Panc1 (cell line): ENCODE data around the gene BEGAIN.

ENCODE experiments used
- POLR2AphosphoS5 ChIP-seq: IDR thresholded peaks from 2 replicates; pipeline ENCODE4 v1.6.1; 2012; ENCODE audit warnings: mild to moderate bottlenecking, low read depth, low read length, moderate library complexity
- TF ChIP-seq, protein P1 (sequence below): fragments of 450-650 bp; IDR thresholded peaks from 2 replicates; pipeline ENCODE4 v1.5.1; 2017; ENCODE audit warnings: mild to moderate bottlenecking
- TF ChIP-seq, protein P2 (sequence below), 2 experiments: IDR thresholded peaks; 2 replicates each; pipeline ENCODE4 v1.6.1; 2011 to 2012; ENCODE audit warnings: low read depth in 2 of 2, control low read depth in 1 of 2, low read length in 1 of 2, mild to moderate bottlenecking in 1 of 2, moderate library complexity in 1 of 2; ENCODE audit not compliant: insufficient read depth in 1 of 2

DNA sequence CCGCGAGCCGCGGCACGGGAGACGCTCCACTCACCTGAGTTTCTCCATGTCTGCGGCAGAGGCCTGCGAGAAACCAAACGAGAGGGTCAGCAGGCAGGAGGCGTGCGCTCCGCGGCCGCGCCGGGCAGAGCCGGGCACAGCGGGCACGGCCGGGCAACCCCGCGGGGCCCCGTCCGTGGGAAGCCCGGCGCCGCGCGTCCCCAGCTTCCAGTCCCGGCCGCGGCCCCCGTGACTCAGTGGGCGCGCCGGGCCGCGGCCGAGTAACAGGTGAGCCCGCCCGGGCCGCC, 19.4 kb downstream of the BEGAIN start:
- TF ChIP-seq, protein P1, sequence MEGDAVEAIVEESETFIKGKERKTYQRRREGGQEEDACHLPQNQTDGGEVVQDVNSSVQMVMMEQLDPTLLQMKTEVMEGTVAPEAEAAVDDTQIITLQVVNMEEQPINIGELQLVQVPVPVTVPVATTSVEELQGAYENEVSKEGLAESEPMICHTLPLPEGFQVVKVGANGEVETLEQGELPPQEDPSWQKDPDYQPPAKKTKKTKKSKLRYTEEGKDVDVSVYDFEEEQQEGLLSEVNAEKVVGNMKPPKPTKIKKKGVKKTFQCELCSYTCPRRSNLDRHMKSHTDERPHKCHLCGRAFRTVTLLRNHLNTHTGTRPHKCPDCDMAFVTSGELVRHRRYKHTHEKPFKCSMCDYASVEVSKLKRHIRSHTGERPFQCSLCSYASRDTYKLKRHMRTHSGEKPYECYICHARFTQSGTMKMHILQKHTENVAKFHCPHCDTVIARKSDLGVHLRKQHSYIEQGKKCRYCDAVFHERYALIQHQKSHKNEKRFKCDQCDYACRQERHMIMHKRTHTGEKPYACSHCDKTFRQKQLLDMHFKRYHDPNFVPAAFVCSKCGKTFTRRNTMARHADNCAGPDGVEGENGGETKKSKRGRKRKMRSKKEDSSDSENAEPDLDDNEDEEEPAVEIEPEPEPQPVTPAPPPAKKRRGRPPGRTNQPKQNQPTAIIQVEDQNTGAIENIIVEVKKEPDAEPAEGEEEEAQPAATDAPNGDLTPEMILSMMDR = no peak
- TF ChIP-seq, protein P2, sequence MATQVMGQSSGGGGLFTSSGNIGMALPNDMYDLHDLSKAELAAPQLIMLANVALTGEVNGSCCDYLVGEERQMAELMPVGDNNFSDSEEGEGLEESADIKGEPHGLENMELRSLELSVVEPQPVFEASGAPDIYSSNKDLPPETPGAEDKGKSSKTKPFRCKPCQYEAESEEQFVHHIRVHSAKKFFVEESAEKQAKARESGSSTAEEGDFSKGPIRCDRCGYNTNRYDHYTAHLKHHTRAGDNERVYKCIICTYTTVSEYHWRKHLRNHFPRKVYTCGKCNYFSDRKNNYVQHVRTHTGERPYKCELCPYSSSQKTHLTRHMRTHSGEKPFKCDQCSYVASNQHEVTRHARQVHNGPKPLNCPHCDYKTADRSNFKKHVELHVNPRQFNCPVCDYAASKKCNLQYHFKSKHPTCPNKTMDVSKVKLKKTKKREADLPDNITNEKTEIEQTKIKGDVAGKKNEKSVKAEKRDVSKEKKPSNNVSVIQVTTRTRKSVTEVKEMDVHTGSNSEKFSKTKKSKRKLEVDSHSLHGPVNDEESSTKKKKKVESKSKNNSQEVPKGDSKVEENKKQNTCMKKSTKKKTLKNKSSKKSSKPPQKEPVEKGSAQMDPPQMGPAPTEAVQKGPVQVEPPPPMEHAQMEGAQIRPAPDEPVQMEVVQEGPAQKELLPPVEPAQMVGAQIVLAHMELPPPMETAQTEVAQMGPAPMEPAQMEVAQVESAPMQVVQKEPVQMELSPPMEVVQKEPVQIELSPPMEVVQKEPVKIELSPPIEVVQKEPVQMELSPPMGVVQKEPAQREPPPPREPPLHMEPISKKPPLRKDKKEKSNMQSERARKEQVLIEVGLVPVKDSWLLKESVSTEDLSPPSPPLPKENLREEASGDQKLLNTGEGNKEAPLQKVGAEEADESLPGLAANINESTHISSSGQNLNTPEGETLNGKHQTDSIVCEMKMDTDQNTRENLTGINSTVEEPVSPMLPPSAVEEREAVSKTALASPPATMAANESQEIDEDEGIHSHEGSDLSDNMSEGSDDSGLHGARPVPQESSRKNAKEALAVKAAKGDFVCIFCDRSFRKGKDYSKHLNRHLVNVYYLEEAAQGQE (IDR thresholded peaks at IDR 0.05; ENCODE audit: insufficient read depth in 1 of 2, low read depth in 2 of 2, low read length in 1 of 2) = no peak
- TF ChIP-seq POLR2AphosphoS5 = no peak
